ENCODE results near the gene SLC9A7.

DNA sequence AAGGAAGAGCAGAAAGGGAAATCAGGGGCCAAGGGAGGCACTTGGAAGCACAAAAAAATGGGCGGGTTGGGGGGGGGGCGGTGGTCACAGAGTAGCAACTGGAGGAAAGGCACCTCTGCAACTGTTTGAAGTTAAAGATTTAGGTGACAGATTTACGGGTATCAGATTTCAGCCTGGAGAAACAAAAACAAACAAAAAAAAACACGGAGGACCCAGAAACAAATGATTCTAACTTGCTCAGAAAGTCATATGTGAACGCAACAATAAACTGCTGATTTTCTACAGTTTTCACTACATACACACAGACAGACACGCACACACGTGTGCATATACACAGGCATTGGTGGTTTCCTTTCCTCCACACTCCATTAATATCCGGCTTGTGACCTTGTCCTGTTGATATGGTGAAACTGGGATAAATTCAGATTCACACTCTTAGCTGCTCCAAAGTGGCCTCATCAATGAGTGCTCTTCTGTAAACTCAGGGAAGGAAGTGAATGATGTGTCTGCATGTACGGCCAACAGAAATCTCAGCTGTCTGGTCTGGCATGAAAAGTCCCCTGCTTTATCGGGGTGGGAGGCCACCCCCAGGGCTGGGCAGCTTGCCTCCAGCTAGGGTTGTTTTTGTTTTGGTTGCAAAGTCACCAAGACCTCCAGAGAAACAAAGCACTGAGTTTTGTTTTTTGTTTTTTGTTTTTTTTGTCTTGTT is 131.1 kb downstream of the SLC9A7 start:
- TF ChIP-seq POLR2A (IDR thresholded peaks at IDR 0.05; ENCODE audit: low read depth, low read length) = no peak
- no peak for TF ChIP-seq TAF1 (IDR thresholded peaks at IDR 0.05; ENCODE audit: borderline replicate concordance, low read depth, low read length)
